Epithelial cell of proximal tubule (primary cell): ENCODE measurements around the gene PLEKHG4B. TPM values are rescaled to one million over a fixed set of nuclear protein-coding genes. Genes with fewer than 3 reads are reported as not detected.

Experiments used
- DNase-seq: peaks from one replicate; pipeline ENCODE4 v3.0.0-alpha.2; 2011; ENCODE audit warnings: low read depth
- H3K4me3 ChIP-seq: 2 replicates; pipeline ENCODE4 v1.5.1; 2011; ENCODE audit warnings: low read depth, mild to moderate bottlenecking, low read length
- total RNA-seq: library from RNA; depleted of rRNA; stranded (reverse); fragments of >200 nt; gene quantifications from 2 replicates; pipeline ENCODE4 v1.2.3, GENCODE V29; 2015
- TF ChIP-seq, protein P1 (sequence below): conservative IDR thresholded peaks from 2 replicates; pipeline ENCODE4 v1.5.1; 2012; ENCODE audit warnings: low read depth, mild to moderate bottlenecking, low read length

PLEKHG4B gene
- total RNA-seq, 1 donor from 2014 or later = 3.5 TPM

DNA sequence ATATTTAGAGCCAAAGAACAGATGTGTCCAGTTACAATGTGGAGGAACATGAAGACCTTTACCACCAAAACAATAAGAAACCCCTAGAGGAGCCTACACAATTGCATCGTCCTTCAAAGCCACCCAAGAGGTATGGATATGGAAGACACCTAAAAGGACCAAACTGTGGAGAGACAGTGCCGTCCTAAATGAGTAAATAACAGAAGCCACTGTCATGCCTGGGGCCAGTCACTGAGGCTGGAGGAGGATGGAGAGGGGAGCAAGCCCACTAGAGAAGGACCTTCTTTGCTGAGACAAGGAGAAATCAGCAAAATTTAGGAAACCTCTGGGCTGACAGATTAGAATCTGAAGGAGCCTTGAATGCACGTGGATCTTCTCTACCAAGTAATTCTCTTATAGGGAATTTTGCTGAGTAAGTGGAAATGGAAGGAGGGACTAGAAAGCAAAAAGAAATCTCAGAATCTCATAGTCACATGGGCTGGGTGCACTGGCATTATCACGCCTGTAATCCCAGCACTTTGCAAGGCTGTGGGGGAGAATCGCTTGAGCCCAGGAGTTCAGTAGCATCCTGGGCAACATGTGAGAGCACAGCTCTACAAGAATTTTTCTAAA, 27.6 kb downstream of the PLEKHG4B start:
- TF ChIP-seq, protein P1, sequence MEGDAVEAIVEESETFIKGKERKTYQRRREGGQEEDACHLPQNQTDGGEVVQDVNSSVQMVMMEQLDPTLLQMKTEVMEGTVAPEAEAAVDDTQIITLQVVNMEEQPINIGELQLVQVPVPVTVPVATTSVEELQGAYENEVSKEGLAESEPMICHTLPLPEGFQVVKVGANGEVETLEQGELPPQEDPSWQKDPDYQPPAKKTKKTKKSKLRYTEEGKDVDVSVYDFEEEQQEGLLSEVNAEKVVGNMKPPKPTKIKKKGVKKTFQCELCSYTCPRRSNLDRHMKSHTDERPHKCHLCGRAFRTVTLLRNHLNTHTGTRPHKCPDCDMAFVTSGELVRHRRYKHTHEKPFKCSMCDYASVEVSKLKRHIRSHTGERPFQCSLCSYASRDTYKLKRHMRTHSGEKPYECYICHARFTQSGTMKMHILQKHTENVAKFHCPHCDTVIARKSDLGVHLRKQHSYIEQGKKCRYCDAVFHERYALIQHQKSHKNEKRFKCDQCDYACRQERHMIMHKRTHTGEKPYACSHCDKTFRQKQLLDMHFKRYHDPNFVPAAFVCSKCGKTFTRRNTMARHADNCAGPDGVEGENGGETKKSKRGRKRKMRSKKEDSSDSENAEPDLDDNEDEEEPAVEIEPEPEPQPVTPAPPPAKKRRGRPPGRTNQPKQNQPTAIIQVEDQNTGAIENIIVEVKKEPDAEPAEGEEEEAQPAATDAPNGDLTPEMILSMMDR = no peak
- DNase-seq = no peak

DNA sequence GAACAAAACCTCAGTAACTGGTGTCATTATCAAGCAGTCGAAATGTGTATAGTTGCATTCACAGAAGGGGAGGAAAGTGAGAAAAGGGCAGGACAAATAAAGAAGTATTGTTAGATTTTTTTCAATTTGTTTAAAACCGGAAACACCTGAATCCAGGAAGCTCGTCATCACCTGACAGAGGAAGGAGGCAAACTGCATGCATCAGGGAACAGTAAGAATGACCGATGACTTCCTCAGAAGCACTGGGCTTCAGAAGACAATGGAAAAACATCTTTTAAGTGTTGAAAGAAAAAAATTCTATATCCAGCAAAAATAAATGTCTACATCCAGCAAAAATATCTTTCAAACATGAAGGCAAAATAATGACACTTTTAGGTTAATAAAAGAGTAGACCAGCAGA, 29.5 kb downstream of the PLEKHG4B start:
- TF ChIP-seq, protein P1 = no peak
- no peak for DNase-seq
- H3K4me3 ChIP-seq = no peak overlapping the region

More for the DNA sequence above, 27.6 kb downstream of the PLEKHG4B start:
- no peak overlapping the region for H3K4me3 ChIP-seq

DNA sequence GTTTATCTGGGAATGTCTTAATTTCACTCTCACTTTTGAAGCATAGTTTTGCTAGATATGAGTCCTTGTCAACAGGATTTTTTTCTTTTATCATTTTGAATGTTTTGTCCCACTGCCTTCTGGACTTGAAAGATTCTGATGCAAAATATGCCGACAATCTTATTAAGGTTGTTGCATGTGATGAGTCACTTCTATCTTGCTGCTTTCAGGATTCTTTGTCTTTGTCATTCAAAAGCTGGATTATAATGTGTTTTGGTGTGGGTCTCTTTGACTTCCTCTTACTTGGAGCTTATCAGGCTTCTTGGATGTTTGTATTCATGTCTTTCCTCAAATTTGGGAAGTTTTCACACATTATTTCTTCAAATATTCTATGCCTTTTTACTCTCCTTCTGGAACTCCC, 33.8 kb downstream of the PLEKHG4B start:
- TF ChIP-seq, protein P1 = no peak
- no peak overlapping the region for H3K4me3 ChIP-seq
- DNase-seq = no peak

DNA sequence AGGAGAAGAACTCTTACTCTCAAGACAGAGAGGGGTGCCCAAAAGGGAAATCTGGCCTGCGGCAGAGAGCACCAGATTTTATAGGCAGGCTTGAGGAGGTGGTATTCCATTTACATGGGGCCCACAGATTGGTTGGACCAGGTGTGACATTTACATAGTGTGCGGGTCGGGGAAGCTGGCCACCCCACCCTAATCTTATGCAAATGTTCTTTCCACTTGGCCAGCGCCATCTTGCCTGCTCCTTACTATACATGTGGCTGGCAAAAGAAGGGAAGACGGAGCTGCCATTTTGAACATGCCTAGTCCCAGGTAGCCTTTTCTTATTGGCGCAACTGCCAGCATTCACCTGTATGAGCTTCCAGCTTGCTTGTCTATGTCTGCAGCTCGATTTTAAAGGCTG, 34.8 kb downstream of the PLEKHG4B start:
- DNase-seq = no peak
- TF ChIP-seq, protein P1 = no peak

DNA sequence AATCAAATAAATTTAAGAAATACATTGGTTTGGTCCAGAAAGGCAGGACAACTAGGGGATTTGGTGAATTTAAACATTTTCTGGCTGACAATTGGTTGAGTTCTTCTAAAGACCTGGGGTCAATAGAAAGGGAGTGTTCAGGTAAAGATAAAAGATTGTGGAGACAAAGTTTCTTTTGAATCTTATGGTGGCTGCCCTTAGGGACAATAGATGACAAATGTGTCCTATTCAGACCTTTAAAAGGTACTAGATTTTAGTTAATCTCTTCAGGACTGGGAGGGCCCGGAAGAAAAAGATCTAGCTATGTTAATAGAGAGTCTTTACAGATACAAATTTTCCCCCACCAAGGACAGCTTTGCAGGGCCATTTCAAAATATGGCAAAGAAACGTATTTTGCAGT, 35.9 kb downstream of the PLEKHG4B start:
- TF ChIP-seq, protein P1 = no peak
- H3K4me3 ChIP-seq = no peak overlapping the region
- no peak for DNase-seq

More for the DNA sequence above, 34.8 kb downstream of the PLEKHG4B start:
- H3K4me3 ChIP-seq = no peak overlapping the region

DNA sequence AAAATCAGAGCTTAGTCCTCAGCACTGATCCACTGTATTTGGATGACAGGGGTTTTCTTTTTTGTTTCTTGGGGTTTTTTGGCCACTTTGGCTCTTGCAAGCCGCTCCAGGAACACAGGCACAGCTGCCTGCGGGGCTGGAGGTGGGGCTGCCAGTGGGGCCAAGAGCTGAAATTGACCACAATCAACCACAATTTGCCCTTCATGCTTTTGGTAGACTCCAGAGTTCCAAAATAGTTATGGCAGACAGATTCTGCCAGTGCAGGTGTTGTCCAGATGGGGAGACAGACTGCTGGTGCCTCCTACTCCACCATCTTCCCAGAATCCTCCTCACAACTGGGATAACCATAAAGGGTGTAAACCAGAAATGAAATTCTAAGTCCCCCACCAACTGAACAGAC, 36.5 kb downstream of the PLEKHG4B start:
- TF ChIP-seq, protein P1 = no peak
- DNase-seq = no peak
- no peak overlapping the region for H3K4me3 ChIP-seq

DNA sequence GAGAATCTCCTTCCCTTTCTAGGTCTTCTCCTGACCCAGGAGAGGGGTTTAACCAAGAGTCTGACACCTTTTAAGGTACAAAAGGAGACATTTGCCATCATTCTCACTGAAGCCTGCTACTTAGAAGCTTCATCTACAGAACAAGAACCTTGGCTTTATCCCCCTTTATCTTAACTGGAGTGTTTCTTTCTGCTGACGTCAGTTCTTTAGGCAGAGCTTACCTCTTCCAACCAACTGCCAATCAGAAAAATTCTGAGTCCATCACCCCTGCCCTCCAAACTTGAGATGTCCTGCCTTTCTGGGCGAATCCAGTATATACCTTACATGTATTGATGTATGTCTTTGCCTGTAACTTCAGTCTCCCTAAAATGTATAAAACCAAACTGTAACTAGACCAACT, 37.2 kb downstream of the PLEKHG4B start:
- H3K4me3 ChIP-seq = no peak overlapping the region
- TF ChIP-seq, protein P1 = no peak
- DNase-seq = no peak
